Middle frontal gyrus (tissue), 1 donor: ENCODE data around the gene THAP6.
A peak's percentile ranks its signal among the peaks of the same experiment; 100 is the strongest.
"Not testable (repeated sequence)": the region's sequence is repeated elsewhere in the genome, so short reads cannot be mapped to it uniquely, and the experiment has no call there.

ENCODE experiments used
- DNase-seq: peaks from one replicate; pipeline ENCODE4 v3.0.0-alpha.2; 2015; ENCODE audit warnings: low spot score; ENCODE audit errors: extremely low spot score

The THAP6 gene, protein sequence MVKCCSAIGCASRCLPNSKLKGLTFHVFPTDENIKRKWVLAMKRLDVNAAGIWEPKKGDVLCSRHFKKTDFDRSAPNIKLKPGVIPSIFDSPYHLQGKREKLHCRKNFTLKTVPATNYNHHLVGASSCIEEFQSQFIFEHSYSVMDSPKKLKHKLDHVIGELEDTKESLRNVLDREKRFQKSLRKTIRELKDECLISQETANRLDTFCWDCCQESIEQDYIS

DNA sequence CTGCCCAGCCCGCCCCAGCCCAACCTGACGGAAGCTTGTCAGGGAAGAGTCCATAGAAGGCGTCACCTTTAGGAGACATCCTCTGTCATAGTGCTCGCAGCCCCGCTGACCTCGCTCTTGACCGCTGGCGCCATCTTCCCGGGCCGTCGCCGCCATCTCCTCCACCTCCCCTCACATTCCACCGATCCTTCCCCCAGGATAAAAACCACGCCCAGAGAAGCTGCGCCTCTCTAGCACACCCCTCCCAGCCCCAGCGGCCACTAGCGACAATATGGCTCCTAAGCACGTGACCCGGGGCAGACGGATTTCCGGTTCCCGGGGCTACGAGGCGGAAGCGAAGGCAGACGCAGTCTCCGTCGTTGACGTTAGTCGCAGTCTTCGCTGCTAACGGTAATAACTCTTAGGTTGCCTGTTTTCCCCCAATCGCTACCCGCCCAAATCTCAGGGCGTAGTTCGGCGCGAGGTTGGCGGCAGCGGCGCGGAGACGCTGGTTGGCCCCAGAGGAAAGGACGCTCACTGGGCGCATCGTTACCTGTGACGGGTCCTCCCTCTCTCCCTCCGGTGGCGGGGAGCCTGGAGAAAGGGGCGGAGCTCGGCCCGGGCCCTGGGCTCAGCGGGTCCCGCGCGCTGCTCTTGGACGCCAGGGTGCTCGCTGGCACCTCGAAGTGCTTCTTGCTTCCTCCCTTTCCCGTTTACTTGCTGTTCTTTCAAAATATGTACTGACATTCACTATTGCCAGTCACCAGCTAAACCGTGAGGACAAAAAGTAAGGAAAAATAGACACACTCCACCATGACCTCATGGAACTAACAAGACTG, at the start of gene THAP6, which contains the start of gene RCHY1:
Gene THAP6 (plus strand): TSS at position 343 of the 818 bp plus-strand sequence. CDS start 980 bp downstream, outside the sequence.
Gene RCHY1 (minus strand): TSS at position 273 of the 818 bp plus-strand sequence. CDS start 117 bp downstream, at position 156.
- peak; percentile 95 for DNase-seq

DNA sequence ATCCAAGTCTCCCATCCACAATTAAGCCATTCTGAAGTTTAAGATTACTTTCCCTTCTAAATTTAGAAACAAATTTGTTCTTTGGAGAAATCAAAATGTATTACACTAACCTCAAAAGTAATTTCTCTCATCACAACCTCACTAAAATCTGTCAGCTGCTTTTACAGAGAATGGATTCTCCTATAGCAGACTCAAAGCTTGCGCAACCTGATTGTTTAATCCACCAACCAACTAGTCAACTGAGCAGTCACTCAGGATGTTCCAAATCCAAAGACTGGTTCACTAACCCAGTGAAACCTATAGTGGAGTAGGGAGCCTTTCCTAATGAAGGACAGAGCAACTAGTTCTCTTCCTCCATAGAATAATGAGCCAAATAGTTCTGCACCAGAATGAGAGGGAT, 44.4 kb upstream of the THAP6 start:
- no peak for DNase-seq

DNA sequence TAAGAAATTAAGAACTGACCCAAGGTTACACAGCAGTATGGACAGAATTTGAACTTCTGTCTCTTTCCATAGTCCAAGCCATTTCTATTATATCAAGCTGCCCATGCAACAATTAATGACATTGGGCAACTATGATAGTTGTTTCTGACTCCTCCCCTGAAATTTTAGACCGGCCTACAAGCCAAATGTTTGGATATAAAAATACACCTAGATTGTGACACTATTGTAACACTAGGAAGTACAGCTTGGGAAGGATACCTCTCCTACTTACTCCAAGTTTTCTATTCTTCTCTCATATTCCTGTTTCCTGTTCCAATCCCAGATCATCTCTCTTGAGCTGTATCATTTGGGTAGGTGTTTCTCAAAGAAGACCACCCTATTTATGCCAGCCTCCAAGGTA, 43.5 kb upstream of the THAP6 start:
- DNase-seq, result no peak

DNA sequence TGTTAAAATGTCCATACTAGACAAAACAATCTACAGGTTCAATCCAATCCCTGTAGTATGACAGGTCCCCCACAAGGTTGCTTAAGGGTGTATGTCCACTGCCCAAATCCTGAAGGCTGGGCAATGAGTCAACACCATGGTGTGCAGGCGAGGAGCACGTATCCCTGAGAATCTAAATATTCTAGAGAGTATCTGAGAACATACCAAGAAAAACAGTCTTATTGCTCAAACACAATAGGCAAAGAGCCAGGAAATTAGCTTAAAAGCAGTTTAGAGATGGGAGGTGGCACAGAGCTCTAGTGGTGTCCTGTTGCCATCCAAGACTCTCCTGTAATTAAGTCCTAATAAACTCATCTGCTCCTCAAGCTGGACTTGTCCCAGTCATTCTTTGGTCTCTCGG, 37.1 kb upstream of the THAP6 start:
- no peak for DNase-seq

DNA sequence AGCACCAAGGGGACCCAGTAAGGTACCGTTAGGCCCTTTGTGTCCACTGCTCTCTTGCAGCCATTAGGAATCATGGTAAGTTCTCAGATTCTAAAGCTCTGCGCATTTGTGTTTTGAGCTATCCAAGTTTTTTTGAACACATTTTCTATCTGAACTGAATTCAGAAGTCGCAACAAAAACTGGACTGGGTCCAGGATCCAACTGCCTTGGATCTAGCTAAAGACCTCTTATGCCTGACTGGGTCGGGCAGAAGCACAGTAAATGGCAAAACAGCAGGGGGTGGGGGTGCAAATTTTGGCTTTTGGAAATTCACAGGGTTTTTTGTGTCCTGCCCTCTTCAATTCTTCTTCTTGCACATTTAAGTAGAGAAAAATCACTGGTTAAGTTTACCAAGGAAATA, 30.1 kb upstream of the THAP6 start:
- DNase-seq, result no peak

DNA sequence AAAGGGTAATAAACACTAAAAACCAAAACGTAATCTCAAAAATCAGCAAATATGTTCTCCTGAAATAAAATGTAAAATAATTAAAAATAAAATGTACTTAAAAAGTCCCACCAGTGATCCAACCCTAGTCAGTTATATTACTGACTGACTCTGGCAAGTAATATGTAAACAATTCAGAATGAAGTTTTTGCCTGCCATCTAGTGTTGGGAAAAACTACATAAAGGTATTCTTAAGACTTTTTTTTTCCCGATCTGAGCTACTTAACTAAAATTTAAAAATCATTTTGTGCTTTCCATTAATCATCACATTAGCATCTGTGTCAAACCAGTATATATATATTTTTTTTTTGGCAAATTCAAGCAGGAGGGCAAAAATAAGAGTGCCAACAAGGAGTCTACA, 24.1 kb upstream of the THAP6 start:
- DNase-seq, result no peak

DNA sequence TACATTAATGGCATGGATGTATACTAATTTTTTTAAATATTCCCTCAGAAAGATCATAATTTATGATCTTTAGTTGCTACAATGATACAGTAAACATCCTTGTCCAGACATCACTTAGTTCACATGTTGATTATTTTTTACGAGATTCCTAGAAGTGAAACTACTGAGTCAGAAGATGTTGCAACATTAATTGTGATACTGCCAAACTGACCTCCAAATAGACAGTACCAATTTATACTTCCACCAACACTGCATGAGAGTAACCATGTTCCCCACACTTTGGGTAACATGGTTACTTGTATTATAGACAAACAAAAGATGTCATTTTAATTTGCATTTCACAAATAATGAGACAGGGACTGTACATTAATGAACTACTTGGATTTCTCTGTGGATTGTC, 19.7 kb upstream of the THAP6 start:
- no peak for DNase-seq

DNA sequence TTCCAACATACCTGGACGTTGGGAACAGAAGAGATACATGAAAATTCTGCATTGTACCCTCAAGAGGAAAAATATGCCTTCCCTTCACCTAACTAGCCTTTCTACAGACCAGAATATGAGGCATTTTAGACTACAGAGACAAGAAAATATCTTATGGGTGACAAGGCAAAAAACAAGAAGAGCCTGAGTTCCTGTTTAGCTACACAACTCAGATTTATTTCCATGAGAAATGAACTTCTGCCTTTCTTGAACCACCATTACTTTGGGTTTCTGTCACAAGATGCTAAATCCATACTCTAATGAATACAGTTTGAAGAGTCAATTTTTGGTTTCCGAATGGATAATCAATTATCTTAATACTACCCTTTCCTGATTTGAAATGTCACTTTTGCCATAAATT, 18.8 kb upstream of the THAP6 start:
- DNase-seq, result no peak

DNA sequence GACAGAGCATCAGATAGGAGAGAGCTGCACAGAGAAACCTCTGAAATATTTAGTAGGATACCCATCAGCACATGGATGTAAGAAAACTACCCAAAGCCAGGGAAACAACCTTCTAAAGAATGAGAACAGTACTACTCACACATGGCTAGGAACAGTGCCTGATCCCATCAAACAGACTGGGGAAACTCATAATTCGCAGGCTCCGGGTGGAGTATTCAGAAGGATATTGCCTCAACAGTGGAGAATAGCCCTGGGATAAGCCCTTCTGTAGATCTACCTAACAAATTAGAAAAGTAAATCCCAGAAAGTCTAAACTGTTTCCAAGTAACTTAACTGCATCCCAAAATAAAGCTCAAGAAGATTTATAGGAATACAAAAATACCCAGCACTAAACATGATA, 17.9 kb upstream of the THAP6 start:
- DNase-seq, result no peak

DNA sequence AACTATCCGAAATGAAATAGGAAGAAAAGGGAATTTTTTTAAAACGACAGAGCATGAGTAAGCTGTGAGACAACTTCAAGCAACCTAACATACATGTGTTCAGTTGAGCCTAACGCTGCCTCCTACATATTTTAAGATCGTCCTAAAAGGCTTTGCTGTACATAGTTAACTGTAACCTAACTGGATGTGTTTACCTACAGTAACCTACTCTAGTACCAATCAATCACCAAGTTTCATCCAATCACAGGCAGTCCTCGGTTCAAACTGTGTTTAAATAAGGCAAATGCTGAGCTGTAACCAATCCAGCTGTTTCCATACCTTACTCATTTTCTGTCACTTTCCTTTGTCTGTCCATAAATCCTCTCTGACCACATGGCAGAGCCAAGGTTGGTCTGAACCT, 17.1 kb upstream of the THAP6 start:
- DNase-seq, result no peak

DNA sequence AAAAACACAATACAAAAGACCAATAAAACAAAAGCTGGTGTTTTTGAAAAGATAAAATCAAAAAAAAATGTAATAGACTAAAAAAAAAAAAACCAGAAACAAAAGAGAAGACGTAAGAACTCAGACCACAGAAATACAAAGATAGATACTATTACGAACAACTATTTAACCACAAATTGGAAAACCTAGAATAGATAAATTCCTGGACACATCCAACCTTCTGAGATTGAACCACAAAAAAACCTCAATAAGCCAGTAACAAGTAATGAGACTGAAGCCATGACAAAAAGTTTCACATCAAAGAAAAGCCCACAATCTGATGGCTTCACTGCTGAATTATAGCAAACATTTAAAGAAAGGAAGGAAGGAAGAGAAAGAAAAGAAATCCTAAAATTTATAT, 16.2 kb upstream of the THAP6 start:
- no peak for DNase-seq

DNA sequence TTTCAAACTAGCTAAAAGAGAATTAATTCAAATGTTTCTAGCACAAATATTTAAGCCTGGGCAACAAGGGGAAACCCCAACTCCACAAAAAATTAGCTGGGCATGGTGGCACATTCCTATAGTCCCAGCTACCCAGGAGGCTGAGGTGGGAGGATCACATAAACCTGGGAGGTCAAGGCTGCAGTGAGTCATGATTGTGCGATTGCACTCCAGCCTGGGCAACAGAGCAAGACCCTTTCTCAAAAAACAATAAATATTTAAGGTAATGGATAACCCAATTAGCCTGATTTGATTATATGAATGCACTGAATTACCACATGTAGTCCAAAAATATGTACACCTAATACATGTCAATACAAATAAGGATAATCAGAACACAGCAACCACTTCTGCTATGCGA, 14.4 kb upstream of the THAP6 start:
- no peak for DNase-seq

DNA sequence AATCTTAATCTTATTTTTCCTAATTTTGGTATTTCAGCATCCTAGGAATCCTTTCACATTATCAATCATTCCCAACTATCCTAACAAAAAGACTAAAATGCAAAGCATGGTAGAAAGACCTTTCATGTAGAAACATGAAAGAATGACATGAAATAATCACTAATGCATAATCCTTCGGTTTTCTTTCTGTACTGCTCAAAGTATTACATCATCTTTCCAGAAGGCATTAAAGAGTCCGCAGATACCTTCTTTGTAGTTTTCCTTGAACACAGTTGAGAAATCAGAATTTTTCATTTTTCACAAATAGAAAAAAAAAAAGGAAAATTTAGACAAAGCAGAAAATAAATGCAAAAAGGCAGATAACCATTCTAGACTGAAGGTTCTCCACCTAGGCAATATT, 11.6 kb upstream of the THAP6 start:
- no peak for DNase-seq

DNA sequence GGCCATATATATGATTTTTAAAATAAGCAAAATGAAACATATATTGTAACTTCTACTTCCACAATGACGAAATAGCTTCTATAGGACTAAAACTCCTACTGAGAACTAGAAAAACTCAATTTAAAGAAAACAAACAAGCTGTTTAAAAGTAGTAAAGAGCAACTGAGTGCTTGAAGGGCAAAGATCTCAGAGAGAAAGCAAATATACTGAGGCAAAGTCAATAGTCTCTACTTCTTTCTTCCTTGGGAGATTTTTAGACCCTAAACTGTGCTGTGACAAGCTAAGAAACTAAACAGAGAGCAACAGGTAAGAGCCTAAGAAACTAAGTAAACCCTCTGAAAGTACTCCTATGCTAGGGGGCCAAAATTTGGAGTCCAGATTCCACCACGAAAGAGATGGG, 8.6 kb upstream of the THAP6 start:
- no peak for DNase-seq

DNA sequence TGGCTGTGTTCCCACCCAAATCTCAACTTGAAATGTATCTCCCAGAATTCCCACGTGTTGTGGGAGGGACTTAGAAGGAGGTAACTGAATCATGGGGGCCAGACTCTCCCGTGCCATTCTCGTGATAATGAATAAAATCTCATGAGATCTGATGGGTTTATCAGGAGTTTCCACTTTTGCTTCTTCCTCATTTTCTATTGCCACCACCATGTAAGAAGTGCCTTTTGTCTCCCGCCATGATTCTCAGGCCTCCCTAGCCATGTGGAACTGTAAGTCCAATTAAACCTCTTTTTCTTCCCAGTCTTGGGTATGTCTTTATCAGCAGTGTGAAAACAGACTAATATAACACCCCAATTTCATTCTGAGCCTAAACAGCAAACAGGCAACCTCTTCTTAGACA, 4.7 kb upstream of the THAP6 start:
- DNase-seq, result not testable (repeated sequence)

DNA sequence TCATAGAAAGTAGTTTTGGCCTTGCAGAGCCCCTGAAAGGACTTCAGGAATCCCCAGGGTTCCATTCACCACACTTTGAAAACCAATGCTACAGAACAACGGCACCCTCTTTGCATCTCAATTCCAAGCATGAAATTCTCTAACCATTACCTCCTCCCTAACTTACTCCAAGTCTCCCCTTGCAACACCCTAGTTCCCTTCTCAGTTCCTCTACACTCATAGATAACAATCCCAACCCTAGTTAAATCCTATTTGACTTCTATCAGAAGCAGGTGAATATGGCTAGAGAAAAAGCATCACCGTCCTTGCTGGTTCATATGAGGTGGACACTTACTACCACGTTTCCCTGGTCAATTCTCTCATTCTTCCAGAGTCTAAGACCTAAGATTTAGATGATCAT, 2.4 kb upstream of the THAP6 start:
- no peak for DNase-seq

DNA sequence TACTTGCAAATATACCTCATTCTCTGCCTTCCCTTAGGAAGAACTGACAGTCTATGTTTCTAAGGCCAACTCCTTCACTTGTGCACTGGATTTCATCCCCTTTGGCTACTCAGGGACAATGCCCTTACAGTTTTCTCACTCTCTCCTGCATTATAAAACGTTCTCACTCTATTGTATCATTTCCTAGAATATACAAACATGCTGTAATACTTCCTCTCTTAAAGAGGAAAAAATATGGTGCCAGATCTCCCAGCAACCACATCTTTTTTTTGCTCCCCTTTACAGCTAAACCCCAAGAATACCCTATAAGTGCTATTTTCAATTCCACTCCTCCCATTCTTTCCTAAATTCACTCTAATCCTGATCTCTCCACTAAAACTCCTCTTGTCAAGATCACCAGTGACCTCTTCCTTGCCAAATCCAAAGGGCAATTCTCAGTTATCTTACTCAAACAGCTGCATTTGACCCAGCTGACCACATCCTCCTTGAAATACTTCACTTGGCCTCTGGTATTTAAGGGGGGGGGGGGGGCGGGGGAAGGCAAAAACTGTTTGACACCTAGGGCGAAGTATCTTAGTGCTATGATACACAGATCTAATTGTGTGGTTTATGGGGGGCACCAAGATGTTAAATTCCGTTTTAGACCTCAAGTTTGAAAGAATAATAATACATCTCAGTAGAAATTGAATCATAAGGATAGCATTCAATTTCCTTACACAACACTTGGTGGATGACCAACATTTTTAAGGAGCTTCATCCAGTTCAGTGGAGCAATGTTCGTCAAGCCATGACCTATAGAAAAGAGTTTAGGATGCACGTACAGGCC, 1.7 kb upstream of the THAP6 start:
- no peak for DNase-seq

DNA sequence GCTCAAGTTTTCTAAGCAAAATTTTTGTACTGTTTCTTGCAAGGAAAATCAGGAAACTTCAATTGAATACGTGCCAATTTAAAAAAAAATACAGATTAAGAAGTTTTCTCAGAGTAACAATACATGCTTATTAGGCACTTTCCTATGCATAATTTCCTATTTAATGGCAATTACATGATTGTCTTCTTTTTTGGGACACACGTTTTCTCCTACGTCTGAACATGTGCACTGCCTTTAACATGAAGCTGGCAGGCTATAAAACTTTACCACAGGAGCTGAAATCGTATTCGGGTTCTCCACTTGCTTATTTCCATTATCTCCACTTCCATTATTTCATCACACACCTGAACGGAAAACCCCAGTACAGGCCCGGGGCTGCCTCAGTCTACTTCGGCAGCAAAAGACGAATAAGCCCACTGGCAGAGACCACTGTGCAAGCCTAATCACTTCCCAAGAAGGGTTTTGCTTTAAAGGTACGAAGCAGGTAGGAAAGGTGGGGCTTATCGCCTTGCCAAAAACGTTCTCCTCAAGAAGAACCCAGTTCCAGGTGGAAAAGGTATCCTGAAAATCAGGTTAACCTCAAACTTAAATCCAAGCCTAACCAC, 645 bp upstream of the THAP6 start:
- no peak for DNase-seq

DNA sequence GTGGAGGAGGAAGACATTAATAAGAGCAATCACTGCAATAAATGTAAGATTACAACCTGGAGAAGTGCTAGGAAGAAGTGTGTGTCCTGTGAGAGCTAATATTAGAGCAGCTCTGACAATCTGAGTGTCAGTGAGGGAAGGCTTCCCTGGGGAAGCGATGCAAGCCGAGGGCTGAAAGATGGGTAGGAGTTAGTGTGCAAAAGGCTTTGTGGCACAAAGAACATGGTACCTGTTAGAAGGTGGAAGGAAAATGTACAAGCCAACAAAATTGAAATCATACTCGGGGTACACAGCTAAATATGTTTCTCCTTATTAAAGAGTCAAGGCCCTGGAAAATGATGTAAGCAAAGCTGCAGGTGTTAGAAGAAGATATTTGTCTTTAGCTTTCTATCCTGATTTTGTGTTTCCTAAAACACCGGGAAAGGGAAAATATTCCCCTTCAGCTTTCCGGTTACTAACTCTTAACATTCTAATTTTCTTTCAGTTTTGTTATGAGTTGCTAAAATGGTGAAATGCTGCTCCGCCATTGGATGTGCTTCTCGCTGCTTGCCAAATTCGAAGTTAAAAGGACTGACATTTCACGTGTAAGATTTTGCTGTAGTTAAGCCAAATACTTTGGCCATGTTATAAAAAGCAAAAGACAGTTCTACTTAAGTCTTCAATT, 808 bp downstream of the THAP6 start:
- DNase-seq, result no peak

DNA sequence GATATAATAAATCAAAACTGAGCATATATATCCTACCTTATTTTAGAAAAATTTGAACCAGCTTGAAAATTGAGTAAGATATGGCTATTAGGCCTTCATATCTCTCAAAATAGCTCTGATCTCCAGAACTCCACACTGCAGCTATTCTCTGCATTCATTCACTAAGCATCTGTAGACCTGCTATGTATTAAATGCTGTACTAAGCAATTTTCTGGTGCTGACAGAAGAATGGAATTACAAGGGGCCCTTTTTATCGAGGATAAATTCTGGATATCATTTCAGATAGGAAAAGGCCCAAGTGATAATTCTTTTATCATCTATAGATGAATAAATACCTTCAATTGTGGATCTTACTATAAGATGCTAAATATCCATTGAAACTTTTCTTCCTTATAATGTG, 1.9 kb downstream of the THAP6 start:
- no peak for DNase-seq

DNA sequence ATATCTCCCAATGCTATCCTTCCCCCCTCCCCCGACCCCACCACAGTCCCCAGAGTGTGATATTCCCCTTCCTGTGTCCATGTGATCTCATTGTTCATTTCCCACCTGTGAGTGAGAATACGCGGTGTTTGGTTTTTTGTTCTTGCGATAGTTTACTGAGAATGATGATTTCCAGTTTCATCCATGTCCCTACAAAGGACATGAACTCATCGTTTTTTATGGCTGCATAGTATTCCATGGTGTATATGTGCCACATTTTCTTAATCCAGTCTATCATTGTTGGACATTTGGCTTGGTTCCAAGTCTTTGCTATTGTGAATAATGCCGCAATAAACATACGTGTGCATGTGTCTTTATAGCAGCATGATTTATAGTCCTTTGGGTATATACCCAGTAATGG, 5.2 kb downstream of the THAP6 start:
- not testable (repeated sequence) for DNase-seq
